ENCODE data around the gene FBLL1.

Gene FBLL1

GRCh38 chr5:168578538-168579487 lies 49.7 kb downstream of the FBLL1 start, which contains the start of gene PANK3:
PANK3 (minus strand) TSS chr5:168579368; CDS start chr5:168579283, 85 bp downstream.
- Histone ChIP-seq H3K9me3 (ENCODE audit: control insufficient read depth, low read length) (peaks cover under 1% of the 10 kb centered on the region), H3K27me3 (replicated peaks; ENCODE audit: control insufficient read depth, insufficient read depth, low read length) (no peaks in the 10 kb centered on the region), H3K36me3 (ENCODE audit: control insufficient read depth, insufficient read depth, low read length, severe bottlenecking) (no peaks in the 10 kb centered on the region), H3K4me1 (ENCODE audit: control insufficient read depth, insufficient read depth, low read length) (peaks cover 33% of the 10 kb centered on the region), H3K4me3 (ENCODE audit: low read length) (peak within 1 kb of the TSS; percentile 99), H3K9ac (ENCODE audit: low read length) (peak within 1 kb of the TSS; percentile 99)
- DNase-seq (ENCODE audit: low read depth): no peak

- Histone ChIP-seq H3K36me3 (ENCODE audit: control insufficient read depth, insufficient read depth, low read length, severe bottlenecking) (no peaks in the 10 kb centered on the region), H3K4me3 (ENCODE audit: low read length) (peak overlapping the region; percentile 99), H3K9me3 (ENCODE audit: control insufficient read depth, low read length) (peaks cover 5% of the 10 kb centered on the region), H3K27me3 (replicated peaks; ENCODE audit: control insufficient read depth, insufficient read depth, low read length) (no peaks in the 10 kb centered on the region), H3K9ac (ENCODE audit: low read length) (peak overlapping the region; percentile 99), H3K4me1 (ENCODE audit: control insufficient read depth, insufficient read depth, low read length) (peaks cover 33% of the 10 kb centered on the region)
- DNase-seq (ENCODE audit: low read depth): peak; percentile 99
These were observed 50.6 kb downstream of the FBLL1 start for GRCh38 chr5:168579488-168580226.

- no peak for DNase-seq (ENCODE audit: low read depth)
- Histone ChIP-seq H3K9ac (ENCODE audit: low read length) (peak overlapping the region; percentile 88), H3K36me3 (ENCODE audit: control insufficient read depth, insufficient read depth, low read length, severe bottlenecking) (no peaks in the 10 kb centered on the region), H3K4me3 (ENCODE audit: low read length) (peak overlapping the region; percentile 80), H3K4me1 (ENCODE audit: control insufficient read depth, insufficient read depth, low read length) (peaks cover 29% of the 10 kb centered on the region), H3K27me3 (replicated peaks; ENCODE audit: control insufficient read depth, insufficient read depth, low read length) (peaks cover 2% of the 10 kb centered on the region), H3K9me3 (ENCODE audit: control insufficient read depth, low read length) (peaks cover 5% of the 10 kb centered on the region)
These were observed 51.1 kb downstream of the FBLL1 start for GRCh38 chr5:168580227-168580508.

Data from adipocyte (in vitro differentiated cells).